ENCODE measurements around the gene MS4A2. TPM values are rescaled to one million over a fixed set of nuclear protein-coding genes. Genes with fewer than 3 reads are reported as not detected.

Gene MS4A2
- polyA plus RNA-seq, 3 donors: 0.19 to 0.26 TPM; not detected in 1

- no peak overlapping the region for H3K9ac ChIP-seq (ENCODE audit: insufficient read depth, low read length, poor library complexity, severe bottlenecking)
- Mint-ChIP-seq H3K27me3 (ENCODE audit: low read depth in 3 of 3) (no peaks in the 10 kb centered on the region), H3K9me3 (peaks cover 3 to 22% (median 13%) of the 10 kb centered on the region in 7 donors), H3K36me3 (peaks cover 0 to 4% of the 10 kb centered on the region in 2 donors), H3K4me3 (no peak overlapping the region), H3K27ac (no peak overlapping the region), H3K4me1 (peaks cover 25% of the 10 kb centered on the region)
- H4K20me1 ChIP-seq (ENCODE audit: insufficient read depth, low read length): no peaks in the 10 kb centered on the region
- intact Hi-C loops (cut with micrococcal nuclease): no loop called here
- H3K4me1 ChIP-seq (ENCODE audit: control insufficient read depth in 1 of 2, insufficient read depth in 2 of 2, low read length in 2 of 2): peaks cover 21 to 25% of the 10 kb centered on the region in 2 donors
- no peaks in the 10 kb centered on the region for H3K79me2 ChIP-seq (ENCODE audit: insufficient read depth, low read length)
- no peak for DNase-seq
- TF ChIP-seq, protein P1, sequence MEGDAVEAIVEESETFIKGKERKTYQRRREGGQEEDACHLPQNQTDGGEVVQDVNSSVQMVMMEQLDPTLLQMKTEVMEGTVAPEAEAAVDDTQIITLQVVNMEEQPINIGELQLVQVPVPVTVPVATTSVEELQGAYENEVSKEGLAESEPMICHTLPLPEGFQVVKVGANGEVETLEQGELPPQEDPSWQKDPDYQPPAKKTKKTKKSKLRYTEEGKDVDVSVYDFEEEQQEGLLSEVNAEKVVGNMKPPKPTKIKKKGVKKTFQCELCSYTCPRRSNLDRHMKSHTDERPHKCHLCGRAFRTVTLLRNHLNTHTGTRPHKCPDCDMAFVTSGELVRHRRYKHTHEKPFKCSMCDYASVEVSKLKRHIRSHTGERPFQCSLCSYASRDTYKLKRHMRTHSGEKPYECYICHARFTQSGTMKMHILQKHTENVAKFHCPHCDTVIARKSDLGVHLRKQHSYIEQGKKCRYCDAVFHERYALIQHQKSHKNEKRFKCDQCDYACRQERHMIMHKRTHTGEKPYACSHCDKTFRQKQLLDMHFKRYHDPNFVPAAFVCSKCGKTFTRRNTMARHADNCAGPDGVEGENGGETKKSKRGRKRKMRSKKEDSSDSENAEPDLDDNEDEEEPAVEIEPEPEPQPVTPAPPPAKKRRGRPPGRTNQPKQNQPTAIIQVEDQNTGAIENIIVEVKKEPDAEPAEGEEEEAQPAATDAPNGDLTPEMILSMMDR (IDR thresholded peaks at IDR 0.05): no peak
- WGBS (ENCODE audit: insufficient coverage): 67% methylated on average over 1 of the region's 4 CpGs
- H3K4me2 ChIP-seq (replicated peaks; ENCODE audit: extremely low read depth, low read length, poor library complexity, severe bottlenecking): no peak overlapping the region
- H3K27me3 ChIP-seq (ENCODE audit: control insufficient read depth in 2 of 2, insufficient read depth in 2 of 2, low read length in 2 of 2): no peaks in the 10 kb centered on the region
- no peak overlapping the region for H3K4me3 ChIP-seq (replicated peaks in 1 of 3; ENCODE audit: low read depth in 2 of 3, low read length in 3 of 3)
- H3K27ac ChIP-seq (ENCODE audit: low read depth in 1 of 2, low read length in 2 of 2): no peak overlapping the region
- no peak overlapping the region for H2AFZ ChIP-seq (ENCODE audit: insufficient read depth, low read depth, low read length, poor library complexity, severe bottlenecking)
- H3K36me3 ChIP-seq (replicated peaks in 1 of 2; ENCODE audit: control insufficient read depth in 1 of 2, insufficient read depth in 2 of 2, low read length in 2 of 2): no peaks in the 10 kb centered on the region
- H3K9me3 ChIP-seq (replicated peaks in 1 of 2; ENCODE audit: control insufficient read depth in 1 of 2, insufficient read depth in 1 of 2, low read length in 2 of 2): peaks cover 4 to 8% of the 10 kb centered on the region in 2 donors
Observed at GRCh38 chr11:60078745-60079144, 9.7 kb upstream of the MS4A2 start.

- H3K36me3 Mint-ChIP-seq: peaks cover 0 to 4% of the 10 kb centered on the region in 2 donors
- no peak overlapping the region for H3K27ac ChIP-seq (ENCODE audit: low read depth in 1 of 2, low read length in 2 of 2)
- H3K4me2 ChIP-seq (replicated peaks; ENCODE audit: extremely low read depth, low read length, poor library complexity, severe bottlenecking): no peak overlapping the region
- TF ChIP-seq, protein P1 (IDR thresholded peaks at IDR 0.05): no peak
- H3K27ac Mint-ChIP-seq: no peak overlapping the region
- no peak overlapping the region for H3K4me3 ChIP-seq (replicated peaks in 1 of 3; ENCODE audit: low read depth in 2 of 3, low read length in 3 of 3)
- intact Hi-C loops (cut with micrococcal nuclease): no loop called here
- H3K79me2 ChIP-seq (ENCODE audit: insufficient read depth, low read length): no peaks in the 10 kb centered on the region
- peaks cover 4 to 8% of the 10 kb centered on the region in 2 donors for H3K9me3 ChIP-seq (replicated peaks in 1 of 2; ENCODE audit: control insufficient read depth in 1 of 2, insufficient read depth in 1 of 2, low read length in 2 of 2)
- no peak overlapping the region for H2AFZ ChIP-seq (ENCODE audit: insufficient read depth, low read depth, low read length, poor library complexity, severe bottlenecking)
- H3K4me1 ChIP-seq (ENCODE audit: control insufficient read depth in 1 of 2, insufficient read depth in 2 of 2, low read length in 2 of 2): peaks cover 21 to 25% of the 10 kb centered on the region in 2 donors
- peak in 1 of 3 donors; percentile 21 for DNase-seq
- no peaks in the 10 kb centered on the region for H3K36me3 ChIP-seq (replicated peaks in 1 of 2; ENCODE audit: control insufficient read depth in 1 of 2, insufficient read depth in 2 of 2, low read length in 2 of 2)
- H4K20me1 ChIP-seq (ENCODE audit: insufficient read depth, low read length): no peaks in the 10 kb centered on the region
- WGBS (ENCODE audit: insufficient coverage): no CpG with 5 or more reads among the region's 3 CpGs
- H3K27me3 Mint-ChIP-seq (ENCODE audit: low read depth in 3 of 3): peaks cover 0 to 2% (median 0%) of the 10 kb centered on the region in 3 donors
- H3K4me3 Mint-ChIP-seq: no peak overlapping the region
- no peaks in the 10 kb centered on the region for H3K27me3 ChIP-seq (ENCODE audit: control insufficient read depth in 2 of 2, insufficient read depth in 2 of 2, low read length in 2 of 2)
- H3K9ac ChIP-seq (ENCODE audit: insufficient read depth, low read length, poor library complexity, severe bottlenecking): no peak overlapping the region
- H3K4me1 Mint-ChIP-seq: peaks cover 26% of the 10 kb centered on the region
- peaks cover 3 to 20% (median 13%) of the 10 kb centered on the region in 7 donors for H3K9me3 Mint-ChIP-seq
Observed at GRCh38 chr11:60080535-60080934, 7.9 kb upstream of the MS4A2 start.
